ENCODE data around the gene TBC1D5.

Gene TBC1D5

DNA sequence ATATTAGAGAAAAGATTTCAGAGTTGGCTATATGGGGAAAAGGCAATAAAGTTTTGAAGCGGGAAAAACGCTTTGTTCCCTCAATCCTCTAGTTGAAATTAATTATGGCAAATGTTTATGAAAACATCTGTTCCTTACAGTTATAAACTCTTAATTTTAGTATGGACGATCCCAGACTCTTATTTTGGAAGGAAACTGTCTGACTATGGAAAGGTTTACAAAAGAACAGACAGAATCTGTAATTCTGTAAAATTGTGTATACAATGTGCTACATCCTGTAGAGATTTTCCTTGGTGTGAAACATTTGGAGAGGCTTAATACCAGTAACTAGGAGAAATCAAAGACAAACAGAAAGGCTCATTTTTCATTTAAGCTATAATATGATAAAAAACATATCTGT, 311.8 kb downstream of the TBC1D5 start:
- Histone ChIP-seq H3K36me3 (replicated peaks) (no peaks in the 10 kb centered on the region), H3K27ac (no peak overlapping the region), H3K4me3 (ENCODE audit: low read depth, low read length) (no peak overlapping the region), H3K27me3 (replicated peaks) (no peaks in the 10 kb centered on the region)
- DNase-seq, result no peak
- TF ChIP-seq, protein P1, sequence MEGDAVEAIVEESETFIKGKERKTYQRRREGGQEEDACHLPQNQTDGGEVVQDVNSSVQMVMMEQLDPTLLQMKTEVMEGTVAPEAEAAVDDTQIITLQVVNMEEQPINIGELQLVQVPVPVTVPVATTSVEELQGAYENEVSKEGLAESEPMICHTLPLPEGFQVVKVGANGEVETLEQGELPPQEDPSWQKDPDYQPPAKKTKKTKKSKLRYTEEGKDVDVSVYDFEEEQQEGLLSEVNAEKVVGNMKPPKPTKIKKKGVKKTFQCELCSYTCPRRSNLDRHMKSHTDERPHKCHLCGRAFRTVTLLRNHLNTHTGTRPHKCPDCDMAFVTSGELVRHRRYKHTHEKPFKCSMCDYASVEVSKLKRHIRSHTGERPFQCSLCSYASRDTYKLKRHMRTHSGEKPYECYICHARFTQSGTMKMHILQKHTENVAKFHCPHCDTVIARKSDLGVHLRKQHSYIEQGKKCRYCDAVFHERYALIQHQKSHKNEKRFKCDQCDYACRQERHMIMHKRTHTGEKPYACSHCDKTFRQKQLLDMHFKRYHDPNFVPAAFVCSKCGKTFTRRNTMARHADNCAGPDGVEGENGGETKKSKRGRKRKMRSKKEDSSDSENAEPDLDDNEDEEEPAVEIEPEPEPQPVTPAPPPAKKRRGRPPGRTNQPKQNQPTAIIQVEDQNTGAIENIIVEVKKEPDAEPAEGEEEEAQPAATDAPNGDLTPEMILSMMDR (IDR thresholded peaks at IDR 0.05; ENCODE audit: low read depth, low read length, missing control alignments), result no peak
- in situ Hi-C loops (cut with HindIII; ENCODE audit: low pct_ligation_motif_present, low sequenced_read_pairs), result no loop called here

DNA sequence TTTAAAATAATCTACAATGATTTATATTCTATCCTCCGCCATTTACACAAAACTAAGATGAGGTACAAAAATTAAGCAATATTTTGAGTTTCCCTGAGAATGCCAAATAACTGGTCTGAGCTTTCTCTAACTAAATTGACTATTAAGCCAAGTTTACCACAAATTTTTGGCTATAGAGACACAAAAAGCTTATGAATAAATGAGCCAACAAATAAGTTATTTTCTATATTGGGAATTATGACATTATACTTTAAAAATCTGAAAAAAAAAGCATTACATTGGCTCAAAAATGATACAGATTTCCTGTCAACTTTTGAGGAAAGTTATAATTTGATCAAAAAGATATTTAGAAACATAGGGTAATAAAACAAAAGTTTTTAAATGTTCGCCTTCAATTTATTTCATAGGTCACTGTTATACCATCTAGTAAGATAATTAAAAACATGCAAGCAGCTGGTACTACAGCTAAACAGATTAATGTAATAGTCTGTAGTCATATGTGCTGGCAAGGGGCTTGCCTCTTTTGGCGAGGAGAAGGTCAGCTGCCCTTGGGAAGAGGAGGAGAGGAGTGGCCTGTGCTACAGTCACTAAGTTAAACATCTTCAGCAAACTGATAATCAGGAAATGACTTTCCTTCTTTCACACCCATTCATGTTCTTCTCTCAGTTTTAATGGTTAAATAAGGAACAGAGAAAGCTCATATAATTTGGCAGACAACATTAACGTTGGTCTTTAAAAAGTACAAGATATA, 318.5 kb downstream of the TBC1D5 start:
- in situ Hi-C loops (cut with HindIII; ENCODE audit: low pct_ligation_motif_present, low sequenced_read_pairs), result loop anchor here (25.0 kb wide), 1 partner anchor 162 kb away; no protein-coding TSS in a partner anchor
- no peaks in the 10 kb centered on the region for H3K36me3 ChIP-seq (replicated peaks)
- H3K27ac ChIP-seq, result no peak overlapping the region
- no peaks in the 10 kb centered on the region for H3K27me3 ChIP-seq (replicated peaks)
- H3K4me3 ChIP-seq (ENCODE audit: low read depth, low read length), result no peak overlapping the region
- TF ChIP-seq, protein P1 (IDR thresholded peaks at IDR 0.05; ENCODE audit: low read depth, low read length, missing control alignments), result no peak
- DNase-seq, result no peak

DNA sequence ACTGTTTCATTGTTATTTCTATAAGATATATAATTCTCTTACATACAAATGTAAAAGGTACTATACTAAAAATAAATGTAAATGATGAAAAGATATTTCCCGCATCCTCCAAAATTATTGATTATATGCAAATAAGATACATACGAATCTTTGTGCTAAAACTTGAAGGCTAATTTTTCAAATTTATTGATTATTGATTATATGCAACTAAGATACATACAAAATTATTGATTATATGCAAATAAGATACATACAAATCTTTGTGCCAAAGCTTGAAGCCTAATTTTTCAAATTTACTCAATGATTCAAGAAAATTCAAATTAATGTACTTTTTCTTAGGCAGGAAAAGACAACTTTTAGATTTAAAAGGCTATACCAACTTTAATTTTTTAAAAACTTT, 319.8 kb downstream of the TBC1D5 start:
- in situ Hi-C loops (cut with HindIII; ENCODE audit: low pct_ligation_motif_present, low sequenced_read_pairs), result loop anchor here (25.0 kb wide), 1 partner anchor 160 kb away; no protein-coding TSS in a partner anchor

GRCh38 chr3:17420668-17421067, 321.8 kb downstream of the TBC1D5 start:
- Histone ChIP-seq H3K27ac (no peak overlapping the region), H3K4me3 (ENCODE audit: low read depth, low read length) (no peak overlapping the region), H3K27me3 (replicated peaks) (no peaks in the 10 kb centered on the region), H3K36me3 (replicated peaks) (no peaks in the 10 kb centered on the region)
- in situ Hi-C loops (cut with HindIII; ENCODE audit: low pct_ligation_motif_present, low sequenced_read_pairs), result loop anchor here (25.0 kb wide), 1 partner anchor 158 kb away; no protein-coding TSS in a partner anchor
- no peak for DNase-seq
- TF ChIP-seq, protein P1 (IDR thresholded peaks at IDR 0.05; ENCODE audit: low read depth, low read length, missing control alignments), result no peak

More for the DNA sequence above, 319.8 kb downstream of the TBC1D5 start:
- Histone ChIP-seq H3K36me3 (replicated peaks) (no peaks in the 10 kb centered on the region), H3K27me3 (replicated peaks) (no peaks in the 10 kb centered on the region), H3K27ac (no peak overlapping the region), H3K4me3 (ENCODE audit: low read depth, low read length) (no peak overlapping the region)
- TF ChIP-seq, protein P1 (IDR thresholded peaks at IDR 0.05; ENCODE audit: low read depth, low read length, missing control alignments), result no peak
- DNase-seq, result no peak

DNA sequence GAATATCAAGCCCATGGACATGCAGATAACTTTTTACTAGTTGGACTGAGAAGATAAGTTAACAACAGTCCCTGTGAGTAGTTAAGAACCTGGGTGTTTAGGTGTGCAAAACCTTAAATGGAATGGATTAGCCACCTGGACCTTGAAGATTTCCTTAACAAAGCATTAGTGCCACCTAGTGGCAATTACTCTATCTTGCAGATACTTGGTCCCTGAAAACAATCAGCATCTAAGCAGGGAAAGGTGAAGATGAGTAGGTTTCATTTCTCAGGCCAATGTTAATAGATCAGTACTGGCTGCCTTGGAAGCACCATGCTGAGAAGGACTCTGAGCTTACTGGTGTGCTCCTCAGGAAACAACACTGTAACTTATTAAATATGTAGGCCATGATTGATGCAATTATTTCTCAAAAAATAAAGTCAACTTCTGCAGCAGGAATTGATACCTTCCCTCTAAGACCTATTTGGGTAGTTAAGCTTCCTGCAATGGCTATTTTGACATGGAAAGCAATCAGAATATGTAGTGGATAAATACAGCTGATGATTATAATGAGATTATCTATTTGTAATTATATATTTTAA, 329.4 kb downstream of the TBC1D5 start:
- TF ChIP-seq, protein P1 (IDR thresholded peaks at IDR 0.05; ENCODE audit: low read depth, low read length, missing control alignments), result peak; percentile 72
- in situ Hi-C loops (cut with HindIII; ENCODE audit: low pct_ligation_motif_present, low sequenced_read_pairs), result loop anchor here (25.0 kb wide), 1 partner anchor 151 kb away; no protein-coding TSS in a partner anchor
- no peaks in the 10 kb centered on the region for H3K27me3 ChIP-seq (replicated peaks)
- H3K27ac ChIP-seq, result no peak overlapping the region
- H3K36me3 ChIP-seq (replicated peaks), result no peaks in the 10 kb centered on the region
- DNase-seq, result peak; percentile 52
- H3K4me3 ChIP-seq (ENCODE audit: low read depth, low read length), result no peak overlapping the region
